Measurements from ENCODE around the gene PDE4D.
"Not testable (repeated sequence)": the region's sequence is repeated elsewhere in the genome, so short reads cannot be mapped to it uniquely, and the experiment has no call there.

Gene PDE4D

DNA sequence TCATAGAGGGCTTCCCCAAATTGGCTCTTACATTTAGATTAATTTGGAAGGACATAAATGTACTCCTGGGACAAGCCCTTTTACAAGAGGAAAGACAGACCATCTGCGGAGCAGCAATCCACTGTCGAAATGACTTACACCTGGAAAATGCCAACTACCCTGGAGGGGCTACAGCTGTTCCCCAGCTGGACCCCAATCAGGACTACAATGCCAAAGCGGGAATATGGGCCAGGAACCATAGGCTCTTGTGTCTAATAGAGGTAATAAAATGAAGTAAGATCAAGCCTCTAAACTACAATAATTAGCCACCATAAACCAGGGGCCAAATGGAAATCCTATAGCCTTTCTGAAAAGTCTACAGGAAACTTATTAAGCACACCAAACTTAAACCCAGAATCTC, 581.3 kb downstream of the PDE4D start:
- no peak for DNase-seq

DNA sequence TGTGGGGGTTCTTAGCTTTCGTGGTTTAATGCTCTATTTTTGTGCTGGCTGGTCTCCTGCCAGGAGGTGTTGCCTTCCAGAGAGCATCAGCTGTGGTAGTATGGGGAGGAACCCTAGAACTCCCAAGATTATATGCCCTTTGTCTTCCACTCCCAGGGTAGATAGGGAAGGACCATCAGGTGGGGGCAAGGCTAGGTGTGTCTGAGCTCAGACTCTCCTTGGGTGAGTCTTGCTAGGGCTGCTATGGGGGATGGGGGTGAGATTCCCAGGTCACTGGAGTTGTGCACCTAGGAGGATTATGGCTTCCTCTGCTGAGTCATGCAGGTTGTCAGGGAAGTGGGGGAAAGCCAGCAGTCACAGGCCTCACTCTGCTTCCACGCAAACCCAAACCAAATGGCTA, 584.8 kb downstream of the PDE4D start:
- DNase-seq = not testable (repeated sequence)

DNA sequence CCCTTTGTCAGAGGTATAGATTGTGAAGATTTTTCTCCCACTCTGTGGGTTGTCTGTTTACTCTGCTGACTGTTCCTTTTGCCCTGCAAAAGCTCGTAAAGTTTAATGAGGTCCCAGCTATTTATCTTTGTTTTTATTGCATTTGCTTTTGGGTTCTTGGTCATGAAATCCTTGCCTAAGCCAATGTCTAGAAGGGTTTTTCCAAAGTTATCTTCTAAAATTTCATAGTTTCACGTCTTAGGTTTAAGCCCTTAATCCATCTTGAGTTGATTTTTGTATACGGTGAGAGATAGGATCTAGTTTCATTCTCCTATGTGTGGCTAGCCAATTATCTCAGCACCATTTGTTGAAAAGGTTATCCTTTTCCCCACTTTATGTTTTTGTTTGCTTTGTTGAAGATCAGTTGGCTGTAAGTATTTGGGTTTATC, 590.2 kb downstream of the PDE4D start:
- not testable (repeated sequence) for DNase-seq

- DNase-seq = not testable (repeated sequence)
These were observed 591.0 kb downstream of the PDE4D start for GRCh38 chr5:59302509-59302908.

DNA sequence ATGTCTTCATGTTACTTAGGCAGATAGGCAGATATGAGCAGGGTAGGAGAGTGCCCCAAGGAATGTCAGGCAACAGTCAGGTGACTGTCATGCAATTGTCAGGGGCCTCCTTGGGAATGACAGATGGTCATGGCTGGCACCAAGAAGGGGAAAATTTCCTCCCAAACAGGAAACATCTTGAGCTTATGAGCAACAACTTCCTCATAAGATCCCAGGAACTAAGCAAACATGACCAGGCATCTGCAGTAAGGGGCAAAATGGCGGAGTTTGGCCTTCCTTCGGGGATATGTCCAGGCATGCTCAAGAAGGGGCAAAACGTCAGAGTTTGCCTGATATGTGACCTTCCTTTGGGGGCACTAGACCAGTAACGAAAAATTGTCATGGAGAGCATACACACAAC, 591.8 kb downstream of the PDE4D start:
- no peak for DNase-seq

DNA sequence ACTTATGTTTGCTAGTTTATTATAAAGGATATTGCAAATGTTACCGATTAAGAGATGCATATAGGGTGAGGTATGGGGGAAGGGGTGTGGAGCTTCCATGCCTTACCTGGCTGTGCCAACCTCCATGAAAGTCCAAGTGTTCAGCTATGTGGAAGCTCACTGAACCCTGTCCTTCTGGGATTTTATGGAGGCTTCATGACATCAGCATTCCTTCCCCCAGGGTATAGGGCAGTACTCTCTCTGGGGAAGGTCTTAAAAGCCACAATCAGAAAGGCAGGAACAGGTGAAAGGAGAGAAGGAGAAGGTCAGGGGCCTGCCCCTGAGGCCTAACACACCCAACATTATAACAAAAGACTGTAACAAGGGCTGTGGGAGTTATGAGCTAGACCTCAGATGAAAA, 592.6 kb downstream of the PDE4D start:
- no peak for DNase-seq

- no peak for DNase-seq
These were observed 594.5 kb downstream of the PDE4D start for GRCh38 chr5:59299006-59299405.

DNA sequence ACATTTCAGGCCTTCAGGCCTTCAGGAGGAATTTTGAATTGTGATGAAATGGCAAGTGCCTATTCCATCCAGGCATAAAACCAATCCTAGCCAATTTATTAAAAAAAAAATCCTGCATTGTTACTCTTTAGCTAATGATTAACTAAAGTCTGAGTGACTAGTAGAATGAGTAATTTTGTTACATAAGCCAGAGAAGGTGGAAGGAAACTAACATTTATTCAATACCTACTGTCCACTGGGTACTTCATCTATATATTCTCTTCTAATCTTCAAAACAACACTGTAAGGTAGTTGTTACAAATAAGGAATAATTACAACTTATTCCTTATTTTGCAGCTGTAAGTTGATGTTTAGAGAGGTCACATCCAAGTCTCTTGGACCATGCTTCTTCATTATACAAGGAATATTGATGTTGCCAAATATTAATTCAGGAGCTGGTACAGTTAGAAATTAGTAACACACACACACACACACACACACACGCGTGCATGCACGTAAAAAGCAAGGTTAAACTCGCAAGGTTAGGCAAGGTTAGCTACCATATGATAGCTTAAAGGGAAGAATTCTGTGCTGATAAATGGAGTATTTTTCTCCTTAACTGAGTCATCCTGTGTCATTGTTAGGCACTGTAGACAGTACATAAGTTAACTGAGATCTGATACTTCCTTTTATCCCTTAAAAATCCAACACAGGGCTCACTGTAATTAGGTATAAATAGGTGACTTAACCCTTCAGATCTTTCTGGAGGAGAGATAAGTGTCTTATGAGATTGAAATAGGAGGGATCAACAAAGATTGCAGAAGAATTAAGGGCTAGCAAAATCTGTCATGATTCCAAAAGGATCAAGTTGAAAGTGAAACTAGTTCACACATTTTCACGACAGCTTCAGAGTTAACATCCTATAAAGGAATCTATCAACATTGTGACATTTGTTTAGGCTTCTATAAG, 596.9 kb downstream of the PDE4D start:
- peak; percentile 38 for DNase-seq

GRCh38 chr5:59293700-59294099, 599.8 kb downstream of the PDE4D start:
- no peak for DNase-seq

GRCh38 chr5:59291941-59292340, 601.6 kb downstream of the PDE4D start:
- no peak for DNase-seq

DNA sequence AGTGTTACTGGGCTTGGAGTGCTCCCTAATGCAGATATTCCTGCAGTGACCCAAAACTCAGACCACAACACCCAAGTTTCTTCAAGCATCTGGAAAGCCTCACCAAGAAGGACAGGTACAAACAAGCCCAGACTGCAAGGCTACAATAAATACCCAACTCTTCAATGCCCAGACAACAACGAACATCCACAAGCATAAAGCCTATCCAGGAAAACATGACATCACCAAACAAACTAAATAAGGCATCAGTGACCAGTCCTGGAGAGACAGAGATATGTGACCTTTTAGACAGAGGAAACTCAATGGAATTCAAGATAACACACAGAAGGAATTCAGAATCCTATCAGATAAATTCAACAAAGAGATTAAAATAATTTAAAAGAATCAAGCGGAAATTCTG, 605.6 kb downstream of the PDE4D start:
- DNase-seq = no peak

GRCh38 chr5:59287361-59287760, 606.2 kb downstream of the PDE4D start:
- DNase-seq = no peak

DNA sequence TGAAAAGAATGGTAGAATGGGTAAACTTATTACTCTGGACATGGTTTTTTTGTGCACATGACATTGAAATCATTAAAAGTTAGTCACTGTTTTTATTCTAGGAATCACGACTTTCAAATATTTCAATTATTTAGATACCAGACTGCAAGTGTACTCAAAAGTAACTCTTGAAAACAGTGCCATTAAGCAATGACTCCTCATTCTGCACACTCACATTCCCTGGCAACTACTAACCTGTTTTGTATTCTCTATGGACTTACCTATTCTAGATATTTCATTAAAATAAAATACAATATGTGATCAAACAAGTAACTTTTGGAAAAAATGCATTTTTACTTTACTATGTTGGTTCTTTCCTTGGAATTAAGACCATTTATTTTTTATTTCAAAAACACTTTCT, 607.0 kb downstream of the PDE4D start:
- no peak for DNase-seq

DNA sequence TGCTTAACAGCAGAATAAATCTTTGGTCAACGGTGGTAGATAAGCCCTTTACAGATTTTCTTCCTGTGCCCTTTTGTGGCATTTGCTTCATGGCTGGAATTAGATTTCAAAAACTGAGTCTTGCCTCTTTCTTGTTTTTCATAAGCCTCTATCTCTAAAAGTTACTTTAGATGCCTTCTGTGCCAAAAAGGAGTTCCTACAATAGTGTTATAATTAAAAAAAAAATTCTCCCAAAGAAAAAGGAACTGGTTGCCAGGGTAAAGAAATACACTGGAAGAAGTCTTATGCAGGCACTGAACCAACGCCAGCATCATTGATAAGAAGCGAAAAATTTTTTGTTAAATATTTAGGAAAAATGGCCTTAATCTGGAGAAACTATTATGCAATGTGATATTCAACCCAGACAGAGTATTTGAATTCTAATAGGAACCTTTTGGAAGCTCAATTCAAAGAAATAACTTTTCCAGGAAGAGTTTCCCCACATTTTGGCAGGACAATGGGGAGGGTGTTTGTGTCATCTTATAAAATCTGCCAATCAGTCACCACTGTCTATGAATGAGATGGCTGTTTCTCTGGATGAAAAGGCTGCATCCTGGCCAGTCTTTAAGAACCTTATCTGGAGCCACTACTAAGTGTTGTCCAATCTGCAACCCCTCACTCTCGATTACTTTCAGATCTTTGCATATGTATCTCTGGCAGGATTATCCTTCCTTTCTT, 608.1 kb downstream of the PDE4D start:
- DNase-seq = no peak

GRCh38 chr5:59282726-59283125, 610.8 kb downstream of the PDE4D start:
- no peak for DNase-seq

GRCh38 chr5:59279979-59280378, 613.5 kb downstream of the PDE4D start:
- DNase-seq = no peak

GRCh38 chr5:59276917-59277372, 616.6 kb downstream of the PDE4D start:
- no peak for DNase-seq

DNA sequence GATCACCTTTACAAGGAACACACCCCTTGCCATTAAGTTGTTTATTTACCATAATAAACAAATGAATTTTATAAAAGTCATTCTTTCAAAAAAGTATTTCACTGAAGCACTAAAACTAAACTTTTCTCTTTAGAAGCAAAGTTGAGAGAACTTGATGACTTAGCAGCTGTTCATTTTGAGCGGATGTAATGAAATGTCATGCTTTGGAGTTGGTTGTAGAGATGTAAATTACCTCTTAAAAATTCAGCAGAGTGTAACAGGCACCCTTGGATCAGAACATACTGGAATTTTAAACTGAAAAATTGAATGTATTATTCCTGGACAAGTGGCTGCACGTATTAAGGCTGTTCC, 617.2 kb downstream of the PDE4D start:
- DNase-seq = no peak

DNA sequence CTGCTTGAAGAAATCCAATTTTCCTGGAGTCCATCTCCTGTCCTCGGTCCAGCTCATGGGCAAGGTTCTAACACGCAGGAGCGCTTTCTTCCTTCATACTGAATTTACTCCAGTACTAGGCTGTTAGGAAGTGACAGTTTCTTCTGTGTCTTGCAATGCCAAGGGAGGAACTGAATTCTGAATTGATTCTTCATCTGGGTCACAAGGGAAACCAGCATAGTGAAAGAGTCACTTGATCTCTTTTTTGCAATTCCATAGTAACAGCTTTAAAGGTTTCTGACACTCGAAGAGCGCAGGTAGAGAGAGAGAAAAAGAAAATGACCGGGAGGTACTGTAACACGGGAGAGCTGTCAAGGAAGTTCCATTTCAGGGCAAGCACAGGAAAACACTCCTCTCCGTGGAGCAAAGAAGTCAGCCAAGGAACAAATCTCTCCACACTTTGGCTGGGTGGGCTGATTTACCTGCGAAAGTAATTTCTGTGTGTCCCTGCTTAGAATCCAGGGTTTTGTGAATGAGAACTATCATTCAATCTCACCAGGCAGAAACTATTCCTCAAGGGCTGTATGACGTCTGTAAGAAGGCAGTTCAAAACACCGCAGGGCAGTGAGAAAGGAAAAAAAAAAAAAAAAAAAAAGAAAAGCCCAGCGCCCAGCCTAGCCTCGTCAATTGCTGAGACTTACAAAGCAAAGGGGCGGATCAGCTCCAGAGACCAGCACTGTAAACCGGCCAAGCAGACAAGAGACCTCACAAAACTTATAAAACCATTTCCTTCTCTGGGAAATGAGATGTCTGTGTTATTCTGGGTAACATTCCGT, 617.8 kb downstream of the PDE4D start:
- DNase-seq = peak; percentile 23

DNA sequence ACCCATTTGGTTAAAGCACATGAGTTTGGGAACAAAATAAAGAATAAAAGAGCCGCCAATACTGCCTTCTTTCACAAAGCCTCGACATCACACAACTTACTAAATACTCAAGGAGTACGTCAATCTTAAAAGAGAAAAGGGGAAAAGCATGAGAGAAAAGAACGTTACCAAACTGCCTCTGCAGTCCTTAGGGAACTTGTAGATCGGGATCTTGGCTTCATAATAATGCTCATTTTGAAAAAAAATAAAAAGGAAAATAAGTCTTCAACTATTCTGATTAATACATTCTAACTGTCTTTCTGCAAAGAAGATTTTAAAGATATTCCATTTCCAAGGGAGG, 618.4 kb downstream of the PDE4D start:
- DNase-seq = no peak

- DNase-seq = no peak
These were observed 619.4 kb downstream of the PDE4D start for GRCh38 chr5:59274106-59274636.

DNA sequence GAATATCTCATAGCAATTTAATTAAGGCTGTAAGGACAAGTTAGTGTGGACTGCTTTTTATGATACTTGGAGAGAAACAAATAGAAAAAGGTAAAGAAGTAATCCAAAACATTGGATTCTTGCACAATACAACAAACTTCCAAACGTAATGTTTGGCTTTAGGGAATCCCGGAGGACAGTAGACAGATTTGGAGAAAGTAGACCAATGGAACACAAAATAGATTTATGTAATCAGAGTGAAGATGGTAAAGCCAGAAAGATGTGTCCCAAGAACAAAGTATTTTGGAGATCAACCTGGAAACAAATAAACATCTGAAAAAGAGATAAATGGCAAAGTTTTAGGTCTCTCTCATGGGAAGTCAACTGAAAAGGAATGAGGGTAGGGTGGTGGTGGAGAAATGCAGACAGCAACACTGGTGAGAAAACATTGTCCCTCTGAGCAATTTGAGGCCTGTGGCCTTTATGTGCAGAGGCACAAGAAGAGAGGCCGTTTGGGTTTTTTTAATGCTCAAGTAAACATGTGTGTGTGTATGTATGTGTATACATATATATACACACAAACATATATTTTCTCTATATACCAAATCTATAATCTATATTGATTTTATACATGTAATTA, 620.6 kb downstream of the PDE4D start:
- no peak for DNase-seq
